ENCODE results near the gene GPHA2.

Gene GPHA2

DNA sequence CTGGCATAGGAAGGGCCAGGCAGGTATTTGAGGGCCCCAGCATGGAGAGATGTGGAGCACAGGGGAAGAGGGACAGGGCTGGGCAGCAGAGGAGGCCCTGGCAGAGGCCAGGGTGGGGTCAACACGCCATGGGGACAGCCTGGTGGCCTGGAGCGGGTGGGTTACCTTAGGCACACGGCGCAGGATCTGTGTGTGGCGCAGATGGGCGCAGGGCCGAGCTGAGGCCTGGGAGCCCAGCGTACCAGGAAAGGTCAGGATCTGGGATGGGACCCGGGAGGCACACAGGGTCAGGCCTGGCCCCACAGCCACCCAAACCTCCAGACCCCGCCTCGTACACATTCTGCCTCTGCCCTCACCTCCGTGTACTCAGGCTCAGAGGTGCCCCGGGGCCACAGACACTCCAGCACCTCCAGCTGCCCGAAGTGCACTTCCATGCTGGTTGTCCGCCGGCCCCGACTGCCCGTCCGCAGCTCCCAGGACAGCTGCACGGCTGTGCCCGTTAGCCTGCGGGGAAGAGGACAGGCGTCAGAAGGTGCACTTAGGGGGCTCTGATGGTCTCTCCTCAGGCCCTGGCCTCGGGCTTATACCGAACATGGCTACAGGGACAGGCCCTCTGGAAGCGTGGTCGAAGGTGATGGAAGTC, 25.1 kb downstream of the GPHA2 start:
- DNase-seq (ENCODE audit: low read depth): no peak

DNA sequence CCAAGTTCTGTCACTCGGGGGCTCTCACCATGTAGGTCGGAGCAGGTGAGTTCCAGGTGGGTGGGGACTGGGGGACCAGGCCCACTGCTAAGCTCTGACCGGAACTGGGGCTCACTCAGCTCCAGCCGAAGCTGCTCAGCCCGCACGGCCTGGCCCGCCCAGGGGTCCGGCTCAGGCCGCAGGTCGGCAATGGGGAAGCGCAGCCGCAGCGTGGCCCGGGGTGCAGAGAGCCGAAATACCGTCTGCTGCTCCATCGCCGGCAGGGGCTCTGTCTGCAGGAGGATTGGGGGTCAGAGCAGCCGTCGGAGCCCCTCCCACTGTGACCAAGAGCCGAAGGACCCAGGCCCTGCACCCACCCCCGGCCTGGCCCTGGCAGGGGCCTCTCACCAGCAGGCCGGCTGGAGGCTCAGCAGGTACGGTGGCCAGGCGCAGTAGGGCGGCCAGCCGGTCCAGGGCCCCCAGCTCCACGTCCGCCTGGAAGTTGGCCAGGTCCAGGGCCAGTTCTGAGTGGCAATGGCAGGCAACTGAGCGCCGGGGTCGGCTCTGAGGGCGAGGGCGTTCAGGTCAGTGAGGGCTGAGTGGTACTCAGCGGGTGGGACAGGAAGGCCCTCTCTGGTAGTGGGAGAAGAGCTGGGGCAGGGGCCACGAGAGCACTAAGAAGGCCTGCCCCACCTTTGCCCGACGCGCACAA, 25.9 kb downstream of the GPHA2 start:
- DNase-seq (ENCODE audit: low read depth): no peak

GRCh38 chr11:64908766-64909165, 26.9 kb downstream of the GPHA2 start:
- no peak for DNase-seq (ENCODE audit: low read depth)

GRCh38 chr11:64906314-64906635, 29.4 kb downstream of the GPHA2 start:
- DNase-seq (ENCODE audit: low read depth): no peak

- DNase-seq (ENCODE audit: low read depth): no peak
Measured at GRCh38 chr11:64905516-64906313, 30.0 kb downstream of the GPHA2 start.

GRCh38 chr11:64903291-64903833, 32.3 kb downstream of the GPHA2 start:
- no peak for DNase-seq (ENCODE audit: low read depth)

GRCh38 chr11:64902102-64902900, 33.4 kb downstream of the GPHA2 start:
- no peak for DNase-seq (ENCODE audit: low read depth)

DNA sequence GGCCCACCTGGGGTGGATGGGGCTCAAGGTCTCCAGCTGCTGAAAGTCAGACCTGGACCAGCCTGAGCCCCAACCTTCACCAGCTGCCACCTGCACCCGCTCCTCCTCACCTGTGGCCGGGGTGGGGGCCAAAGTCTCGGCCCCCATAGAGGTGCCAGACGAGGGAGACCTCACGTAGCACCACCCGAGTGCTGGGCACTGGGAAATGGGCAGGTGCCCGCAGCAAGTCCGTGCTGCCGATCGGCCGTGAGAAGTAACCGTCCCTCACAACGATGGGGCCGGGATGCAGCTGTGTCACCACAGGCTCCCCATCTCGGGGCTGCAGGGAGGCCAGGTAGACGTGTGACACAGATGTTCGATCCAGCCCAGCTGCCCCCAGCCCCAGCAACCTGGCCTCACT, 34.9 kb downstream of the GPHA2 start:
- no peak for DNase-seq (ENCODE audit: low read depth)

DNA sequence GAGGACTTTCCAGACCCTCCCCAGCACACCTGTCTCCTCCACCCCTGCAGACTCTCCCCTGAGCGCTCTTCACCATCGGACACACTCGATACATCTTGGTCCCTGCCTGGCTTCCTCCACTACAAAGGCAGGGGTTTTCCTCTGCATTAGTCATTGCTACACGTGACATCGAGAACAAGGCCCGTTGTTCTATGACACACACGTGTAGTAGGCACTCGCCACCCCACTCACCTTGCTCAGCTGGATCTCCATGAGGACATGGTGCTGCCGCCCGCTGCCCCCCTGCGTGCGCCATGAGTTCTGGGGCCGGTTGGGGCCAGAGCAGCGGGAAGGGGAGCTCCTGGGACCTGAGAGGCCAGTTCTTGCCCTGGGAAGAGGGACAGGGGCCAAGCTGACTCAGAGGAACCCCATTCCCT, 35.4 kb downstream of the GPHA2 start:
- no peak for DNase-seq (ENCODE audit: low read depth)

- DNase-seq (ENCODE audit: low read depth): no peak
Measured at GRCh38 chr11:64898541-64898940, 37.2 kb downstream of the GPHA2 start.

- no peak for DNase-seq (ENCODE audit: low read depth)
Measured at GRCh38 chr11:64898076-64898445, 37.6 kb downstream of the GPHA2 start.

GRCh38 chr11:64897381-64898075, 38.2 kb downstream of the GPHA2 start:
- DNase-seq (ENCODE audit: low read depth): no peak

- DNase-seq (ENCODE audit: low read depth): no peak
Measured at GRCh38 chr11:64896448-64897022, 39.2 kb downstream of the GPHA2 start.

DNA sequence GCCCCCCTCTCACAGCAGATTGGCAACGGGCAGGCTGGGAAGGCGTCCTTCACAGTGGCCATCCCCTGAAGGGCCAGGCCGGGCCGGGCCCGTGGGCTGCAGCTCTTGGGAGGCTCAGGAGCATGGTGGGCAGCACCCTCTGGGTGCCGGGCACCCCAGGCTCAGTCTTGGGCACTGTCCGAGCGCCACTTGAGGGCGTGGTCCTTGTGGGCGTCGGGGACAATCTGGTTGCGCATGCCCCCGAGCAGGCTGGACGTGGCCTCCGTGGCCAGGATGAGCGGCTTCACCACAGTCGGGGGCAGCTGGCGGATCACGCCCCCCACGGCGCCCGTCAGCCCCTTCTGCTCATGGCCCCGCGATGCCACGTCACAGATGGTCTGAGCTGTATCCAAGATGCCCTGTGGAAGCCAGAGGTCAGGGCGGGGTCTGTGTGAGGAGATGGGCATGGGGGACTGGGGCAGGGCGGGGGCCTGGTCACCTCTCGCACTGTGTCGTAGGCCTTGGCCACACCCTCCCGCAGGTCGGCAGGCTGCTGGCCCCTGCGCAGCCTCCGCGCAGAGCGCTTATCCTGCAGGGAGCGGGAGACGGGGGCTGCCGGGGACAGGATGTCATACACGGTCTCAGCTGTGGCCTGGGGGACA, 40.8 kb downstream of the GPHA2 start:
- no peak for DNase-seq (ENCODE audit: low read depth)

- peak; percentile 52 for DNase-seq (ENCODE audit: low read depth)
Measured at GRCh38 chr11:64894070-64894811, 41.5 kb downstream of the GPHA2 start.

DNA sequence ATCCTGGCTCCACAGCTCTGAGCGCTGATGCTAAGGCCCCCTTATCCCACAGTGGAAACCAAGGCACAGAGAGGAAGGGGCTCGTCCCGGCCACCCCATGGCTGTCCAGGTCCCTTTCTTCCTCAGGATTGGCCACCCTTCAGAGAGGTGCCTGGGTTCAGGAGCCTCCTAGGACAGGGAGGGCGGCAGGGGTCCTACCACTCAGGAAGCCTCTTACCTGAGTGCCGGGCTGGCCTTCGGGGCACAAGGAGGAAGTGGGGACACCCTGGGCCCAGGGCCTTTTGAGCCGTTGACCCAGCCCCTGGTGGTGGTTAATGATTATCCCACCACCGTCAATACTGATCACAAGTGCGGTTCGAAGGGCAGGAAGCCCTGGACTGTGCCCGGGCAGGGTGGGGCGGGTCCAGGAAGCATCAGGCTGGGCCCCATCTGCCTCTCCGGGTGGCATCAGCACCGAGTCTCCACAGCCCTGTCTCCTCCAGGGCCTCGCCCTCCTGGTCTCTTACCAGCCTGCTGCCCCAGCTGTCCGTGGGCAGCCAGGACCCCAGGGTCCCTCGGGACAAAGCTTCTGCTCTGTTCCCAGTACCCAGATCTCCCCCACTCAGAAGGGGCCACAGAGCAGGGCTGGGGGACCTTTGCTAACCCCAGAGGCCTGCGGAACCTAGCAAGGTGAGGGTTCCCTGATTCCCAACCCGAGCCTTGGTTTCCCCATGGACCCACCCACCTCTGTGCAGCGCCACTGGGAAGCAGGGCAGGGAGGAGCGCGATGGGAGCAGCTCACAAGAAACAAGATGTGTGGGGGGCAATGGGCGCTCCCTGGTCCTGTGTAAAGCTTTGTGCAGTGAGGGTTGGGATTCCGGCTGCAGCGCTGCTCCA, 42.3 kb downstream of the GPHA2 start:
- DNase-seq (ENCODE audit: low read depth): no peak

DNA sequence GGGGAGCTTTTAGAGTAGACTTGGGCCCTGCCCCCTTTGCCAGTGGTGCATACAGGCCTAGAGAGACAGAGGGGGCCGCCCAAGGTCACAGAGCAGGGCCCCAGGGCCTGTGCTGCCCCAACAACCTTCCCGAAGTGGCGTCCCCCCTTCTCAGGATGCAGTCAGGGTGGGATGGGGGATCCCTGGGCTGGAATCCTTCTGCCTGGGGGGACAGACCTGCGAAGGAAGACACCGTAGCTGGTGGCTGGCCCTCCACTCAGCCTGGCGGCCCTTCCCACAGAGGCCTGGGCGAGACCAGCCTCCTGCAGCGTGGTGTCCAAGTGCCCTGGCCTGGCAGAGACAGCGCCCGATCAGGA, 42.9 kb downstream of the GPHA2 start:
- DNase-seq (ENCODE audit: low read depth): no peak

- no peak for DNase-seq (ENCODE audit: low read depth)
Measured at GRCh38 chr11:64892411-64892831, 43.3 kb downstream of the GPHA2 start.

DNA sequence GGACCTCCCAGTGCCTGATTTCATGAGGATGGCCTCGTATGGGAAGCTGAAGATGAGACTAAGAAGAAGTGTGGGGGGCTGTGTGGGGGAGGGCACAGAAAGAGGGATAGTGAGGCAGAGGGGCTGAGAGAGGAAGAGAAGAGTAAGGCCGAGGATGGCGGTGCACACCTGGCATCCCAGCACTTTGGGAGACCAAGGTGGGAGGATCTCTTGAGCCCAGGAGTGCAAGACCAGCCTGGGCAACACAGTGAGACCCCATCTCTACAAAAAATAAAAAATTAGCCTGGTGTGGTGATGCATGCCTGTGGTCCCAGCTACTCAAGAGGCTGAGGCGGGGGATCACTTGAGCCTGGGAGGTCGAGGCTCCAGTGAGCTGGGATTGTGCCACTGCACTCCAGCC, 43.8 kb downstream of the GPHA2 start:
- no peak for DNase-seq (ENCODE audit: low read depth)

Data from amniotic epithelial cell (primary cell).